Nephron progenitor cell (in vitro differentiated cells): Measurements from ENCODE around the gene BABAM2.
"Not testable (repeated sequence)": the region's sequence is repeated elsewhere in the genome, so short reads cannot be mapped to it uniquely, and the experiment has no call there.

Experiments used
- DNase-seq: peaks from one replicate; pipeline ENCODE4 v3.0.0; 2021
- H3K27ac Mint-ChIP-seq: 2 replicates; pipeline ENCODE4 v1.8.0; 2021; ENCODE audit warnings: mild to moderate bottlenecking, moderate library complexity, mixed read lengths
- H3K27me3 Mint-ChIP-seq: 2 replicates; pipeline ENCODE4 v1.8.0; 2021; ENCODE audit warnings: mild to moderate bottlenecking, low read depth, mixed read lengths; ENCODE audit not compliant: poor library complexity
- H3K36me3 Mint-ChIP-seq: 2 replicates; pipeline ENCODE4 v1.8.0; 2021; ENCODE audit warnings: low read depth, mixed read lengths
- H3K4me1 Mint-ChIP-seq: 2 replicates; pipeline ENCODE4 v1.8.0; 2021; ENCODE audit warnings: mixed read lengths
- H3K4me3 Mint-ChIP-seq: 2 replicates; pipeline ENCODE4 v1.8.0; 2021; ENCODE audit warnings: mild to moderate bottlenecking, moderate library complexity, mixed read lengths
- H3K9me3 Mint-ChIP-seq: 2 replicates; pipeline ENCODE4 v1.8.0; 2021; ENCODE audit warnings: mild to moderate bottlenecking, moderate library complexity, mixed read lengths
- TF ChIP-seq, protein P1 (sequence below): fragments of 200-600 bp; sonication (generic); IDR thresholded peaks from 2 replicates; pipeline ENCODE4 v1.5.0; 2021; ENCODE audit warnings: antibody characterized with exemption

BABAM2 gene

GRCh38 chr2:28025123-28025522, 134.6 kb downstream of the BABAM2 start:
- H3K27ac Mint-ChIP-seq = no peak overlapping the region
- no peaks in the 10 kb centered on the region for H3K27me3 Mint-ChIP-seq
- no peak for DNase-seq
- H3K4me1 Mint-ChIP-seq = peaks cover 14% of the 10 kb centered on the region
- peaks cover 29% of the 10 kb centered on the region for H3K36me3 Mint-ChIP-seq
- H3K4me3 Mint-ChIP-seq = no peak overlapping the region
- peaks cover 4% of the 10 kb centered on the region for H3K9me3 Mint-ChIP-seq
- TF ChIP-seq, protein P1, sequence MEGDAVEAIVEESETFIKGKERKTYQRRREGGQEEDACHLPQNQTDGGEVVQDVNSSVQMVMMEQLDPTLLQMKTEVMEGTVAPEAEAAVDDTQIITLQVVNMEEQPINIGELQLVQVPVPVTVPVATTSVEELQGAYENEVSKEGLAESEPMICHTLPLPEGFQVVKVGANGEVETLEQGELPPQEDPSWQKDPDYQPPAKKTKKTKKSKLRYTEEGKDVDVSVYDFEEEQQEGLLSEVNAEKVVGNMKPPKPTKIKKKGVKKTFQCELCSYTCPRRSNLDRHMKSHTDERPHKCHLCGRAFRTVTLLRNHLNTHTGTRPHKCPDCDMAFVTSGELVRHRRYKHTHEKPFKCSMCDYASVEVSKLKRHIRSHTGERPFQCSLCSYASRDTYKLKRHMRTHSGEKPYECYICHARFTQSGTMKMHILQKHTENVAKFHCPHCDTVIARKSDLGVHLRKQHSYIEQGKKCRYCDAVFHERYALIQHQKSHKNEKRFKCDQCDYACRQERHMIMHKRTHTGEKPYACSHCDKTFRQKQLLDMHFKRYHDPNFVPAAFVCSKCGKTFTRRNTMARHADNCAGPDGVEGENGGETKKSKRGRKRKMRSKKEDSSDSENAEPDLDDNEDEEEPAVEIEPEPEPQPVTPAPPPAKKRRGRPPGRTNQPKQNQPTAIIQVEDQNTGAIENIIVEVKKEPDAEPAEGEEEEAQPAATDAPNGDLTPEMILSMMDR = no peak

DNA sequence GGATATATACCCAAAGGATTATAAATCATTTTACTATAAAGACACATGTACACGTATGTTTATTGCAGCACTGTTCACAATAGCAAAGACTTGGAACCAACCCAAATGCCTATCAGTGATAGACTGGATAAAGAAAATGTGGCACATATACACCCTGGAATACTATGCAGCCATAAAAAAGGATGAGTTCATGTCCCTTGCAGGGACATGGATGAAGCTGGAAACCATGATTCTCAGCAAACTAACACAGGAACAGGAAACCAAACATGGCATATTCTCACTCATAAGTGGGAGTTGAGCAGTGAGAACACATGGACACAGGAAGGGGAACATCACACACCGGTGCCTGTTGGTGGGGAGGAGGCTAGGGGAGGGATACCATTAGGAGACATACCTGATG, 135.7 kb downstream of the BABAM2 start:
- DNase-seq, H3K4me1 Mint-ChIP-seq, H3K27ac Mint-ChIP-seq, H3K4me3 Mint-ChIP-seq, H3K27me3 Mint-ChIP-seq, H3K9me3 Mint-ChIP-seq: not testable (repeated sequence)
- H3K36me3 Mint-ChIP-seq = peaks cover 29% of the 10 kb centered on the region

DNA sequence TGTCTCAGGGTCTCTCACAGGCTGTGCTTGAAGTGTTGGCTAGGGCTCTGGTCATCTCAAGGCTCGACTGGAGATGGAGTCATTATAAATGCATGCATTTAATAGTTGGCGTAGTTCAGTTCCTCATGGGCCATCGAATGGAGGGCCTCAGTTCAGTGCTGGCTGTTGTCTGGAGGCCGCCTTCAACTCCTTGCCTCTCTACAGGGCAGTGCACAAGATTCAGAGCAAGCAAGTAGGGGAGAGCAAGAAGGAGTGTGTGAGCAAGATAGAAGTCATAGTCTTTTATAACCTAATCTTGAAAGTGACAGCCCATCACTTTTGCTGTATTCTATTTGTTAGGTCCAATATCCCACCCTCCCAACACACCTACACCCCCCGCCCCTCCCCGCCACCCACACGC, 137.5 kb downstream of the BABAM2 start:
- TF ChIP-seq, protein P1 = no peak
- Mint-ChIP-seq H3K4me1 (no peaks in the 10 kb centered on the region), H3K36me3 (peaks cover 29% of the 10 kb centered on the region), H3K4me3 (no peak overlapping the region), H3K27ac (no peak overlapping the region), H3K27me3 (no peaks in the 10 kb centered on the region), H3K9me3 (peaks cover 4% of the 10 kb centered on the region)
- no peak for DNase-seq

- Mint-ChIP-seq H3K4me1 (no peaks in the 10 kb centered on the region), H3K9me3 (peaks cover 4% of the 10 kb centered on the region)
- TF ChIP-seq, protein P1 = no peak
Observed at GRCh38 chr2:28030600-28030999, 140.1 kb downstream of the BABAM2 start.

GRCh38 chr2:28032816-28033215, 142.3 kb downstream of the BABAM2 start:
- TF ChIP-seq, protein P1 = no peak
- Mint-ChIP-seq H3K4me3 (no peak overlapping the region), H3K4me1 (no peaks in the 10 kb centered on the region), H3K27me3 (peaks cover 3% of the 10 kb centered on the region), H3K9me3 (no peaks in the 10 kb centered on the region), H3K36me3 (peaks cover 3% of the 10 kb centered on the region), H3K27ac (no peak overlapping the region)
- DNase-seq = no peak

More at GRCh38 chr2:28030600-28030999, 140.1 kb downstream of the BABAM2 start:
- no peak for DNase-seq
- H3K4me3 Mint-ChIP-seq = no peak overlapping the region
- no peaks in the 10 kb centered on the region for H3K27me3 Mint-ChIP-seq
- H3K36me3 Mint-ChIP-seq = peaks cover 23% of the 10 kb centered on the region
- H3K27ac Mint-ChIP-seq = no peak overlapping the region

DNA sequence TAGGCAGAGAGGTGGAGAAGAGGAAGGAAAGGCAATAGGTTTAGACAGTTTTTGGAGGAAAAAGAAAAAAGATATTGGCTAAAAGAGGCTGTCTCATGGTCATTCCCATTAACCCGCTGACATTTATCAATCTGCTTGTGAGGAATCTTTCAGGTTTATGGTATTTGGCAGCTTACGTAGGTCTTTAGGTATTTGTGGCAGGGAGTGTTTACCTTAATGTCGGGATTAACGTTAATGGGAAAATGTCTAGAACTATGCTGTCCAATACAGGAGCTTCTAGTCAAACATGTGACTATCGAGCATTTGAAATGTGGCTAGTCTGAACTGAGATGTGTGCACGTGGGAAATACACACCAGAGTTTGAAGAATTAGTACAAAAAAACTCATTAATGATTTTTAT, 144.2 kb downstream of the BABAM2 start:
- Mint-ChIP-seq H3K27ac (no peak overlapping the region), H3K4me1 (no peaks in the 10 kb centered on the region), H3K9me3 (no peaks in the 10 kb centered on the region)

More for the DNA sequence above, 144.2 kb downstream of the BABAM2 start:
- no peak for DNase-seq
- no peak overlapping the region for H3K4me3 Mint-ChIP-seq
- peaks cover 3% of the 10 kb centered on the region for H3K27me3 Mint-ChIP-seq
- TF ChIP-seq, protein P1 = no peak
- no peaks in the 10 kb centered on the region for H3K36me3 Mint-ChIP-seq
